Brain microvascular endothelial cell (primary cell): ENCODE measurements around the gene PRKCB.
"Not testable (repeated sequence)": the region's sequence is repeated elsewhere in the genome, so short reads cannot be mapped to it uniquely, and the experiment has no call there.

Source experiments
- DNase-seq: peaks from one replicate; pipeline ENCODE4 v3.0.0-alpha.2; 2020
- H3K27ac ChIP-seq: fragments of 250-450 bp; sonication (Bioruptor Pico); 2 replicates; pipeline ENCODE4 v1.5.1; 2020; ENCODE audit warnings: mild to moderate bottlenecking, moderate library complexity
- H3K27me3 ChIP-seq: fragments of 250-450 bp; sonication (Bioruptor Pico); replicated peaks from 2 replicates; pipeline ENCODE4 v1.5.1; 2020; ENCODE audit warnings: mild to moderate bottlenecking
- H3K36me3 ChIP-seq: fragments of 250-450 bp; sonication (Bioruptor Pico); replicated peaks from 2 replicates; pipeline ENCODE4 v1.5.1; 2020; ENCODE audit warnings: mild to moderate bottlenecking
- H3K4me3 ChIP-seq: 2 replicates; pipeline ENCODE4 v1.5.1; 2011; ENCODE audit warnings: low read depth, mild to moderate bottlenecking, control low read depth, low read length, moderate library complexity
- CTCF ChIP-seq: IDR thresholded peaks from 2 replicates; pipeline ENCODE4 v1.5.1; 2011; ENCODE audit warnings: low read depth, mild to moderate bottlenecking, moderate library complexity, low read length, control low read depth, inconsistent platforms; ENCODE audit errors: missing control alignments
- in situ Hi-C: cut with HindIII; loops from 2 replicates; pipeline ENCODE4 v1.10.0; 2017; ENCODE audit warnings: low sequenced_read_pairs, low pct_ligation_motif_present

The PRKCB gene

GRCh38 chr16:24102209-24102660 lies 266.5 kb downstream of the PRKCB start:
- in situ Hi-C loops: no loop called here
- no peaks in the 10 kb centered on the region for H3K36me3 ChIP-seq
- no peak for DNase-seq
- no peaks in the 10 kb centered on the region for H3K27me3 ChIP-seq
- H3K4me3 ChIP-seq: no peak overlapping the region
- TF ChIP-seq CTCF: no peak
- no peak overlapping the region for H3K27ac ChIP-seq

- DNase-seq, H3K27me3 ChIP-seq, H3K27ac ChIP-seq, in situ Hi-C loops, H3K4me3 ChIP-seq, H3K36me3 ChIP-seq: not testable (repeated sequence)
Measured at GRCh38 chr16:24105471-24105870, 269.7 kb downstream of the PRKCB start.

DNA sequence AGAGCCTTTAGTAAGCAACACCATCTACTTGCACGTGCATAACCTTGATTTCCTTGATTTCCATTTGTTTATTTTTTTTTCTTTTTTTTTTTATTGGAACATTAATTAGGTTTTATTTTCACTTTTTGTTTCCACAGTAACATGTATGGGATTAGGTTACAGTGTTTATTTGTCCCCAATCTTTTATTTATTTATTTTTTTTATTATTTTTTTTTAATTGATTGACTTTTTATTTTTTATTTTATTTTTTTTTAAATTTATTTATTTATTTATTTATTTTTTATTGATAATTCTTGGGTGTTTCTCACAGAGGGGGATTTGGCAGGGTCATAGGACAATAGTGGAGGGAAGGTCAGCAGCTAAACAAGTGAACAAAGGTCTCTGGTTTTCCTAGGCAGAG lies 272.3 kb downstream of the PRKCB start:
- H3K4me3 ChIP-seq, H3K27me3 ChIP-seq, H3K27ac ChIP-seq, in situ Hi-C loops, H3K36me3 ChIP-seq, DNase-seq: not testable (repeated sequence)

DNA sequence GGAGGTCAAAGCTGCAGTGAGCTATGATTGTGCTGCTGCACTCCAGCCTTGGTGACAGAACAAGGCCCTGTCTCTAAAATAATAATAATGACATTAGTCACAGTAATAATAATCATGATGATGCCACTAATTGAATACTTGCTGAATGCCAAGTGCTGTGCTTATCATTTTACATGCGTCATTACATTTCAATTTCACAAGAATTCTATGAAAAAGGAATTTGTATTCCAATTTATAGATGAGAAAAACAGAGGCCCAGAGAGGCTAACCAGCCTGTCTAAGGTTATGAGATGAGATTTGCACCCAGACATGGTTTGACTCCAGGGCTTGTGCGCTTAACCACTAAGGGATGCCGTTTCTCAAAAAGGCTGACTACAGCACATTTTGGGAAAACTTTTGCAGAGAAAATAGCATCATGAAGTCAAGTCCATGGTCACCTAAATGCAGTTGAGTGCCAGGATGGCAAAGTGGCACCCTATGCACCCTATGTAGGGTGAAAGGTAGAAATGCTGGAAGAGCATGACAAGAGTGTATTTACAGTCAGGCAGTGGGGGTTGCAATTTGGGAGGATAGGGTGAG lies 276.0 kb downstream of the PRKCB start:
- H3K27ac ChIP-seq: no peak overlapping the region
- H3K36me3 ChIP-seq: no peaks in the 10 kb centered on the region
- in situ Hi-C loops: no loop called here
- H3K4me3 ChIP-seq: no peak overlapping the region
- no peak for DNase-seq
- TF ChIP-seq CTCF: no peak
- H3K27me3 ChIP-seq: no peaks in the 10 kb centered on the region

DNA sequence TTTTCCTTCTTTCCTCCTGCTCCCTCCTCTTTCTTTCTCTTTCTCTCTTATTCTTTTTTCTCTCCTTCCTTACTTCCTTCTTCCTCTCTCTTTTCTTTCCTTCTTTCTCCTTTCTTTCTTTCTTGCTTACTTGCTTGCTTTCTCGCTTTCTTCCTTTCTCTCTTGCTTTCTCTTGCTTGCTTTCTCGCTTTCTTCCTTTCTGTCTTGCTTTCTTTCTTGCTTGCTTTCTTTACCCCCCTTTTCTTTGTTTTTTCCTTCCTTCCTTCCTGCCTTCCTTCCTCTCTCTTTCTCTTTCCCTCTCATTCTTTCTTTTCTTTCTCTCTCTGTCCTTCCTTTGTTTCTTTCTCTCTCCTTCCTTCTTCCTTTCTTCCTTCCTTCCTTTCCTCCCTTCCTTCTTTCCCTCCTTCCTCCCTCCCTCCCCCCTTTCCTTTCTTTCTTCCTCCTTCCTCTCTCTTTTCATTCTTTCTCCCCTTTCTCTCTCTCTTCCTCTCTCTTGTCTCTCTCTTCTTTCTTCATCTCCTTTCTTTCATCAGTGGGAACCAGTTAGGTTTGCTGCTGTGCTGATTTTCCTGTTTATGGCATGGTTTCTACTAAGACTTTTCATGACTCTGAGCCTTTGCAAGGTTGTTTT lies 277.4 kb downstream of the PRKCB start:
- no peaks in the 10 kb centered on the region for H3K36me3 ChIP-seq
- H3K27ac ChIP-seq: no peak overlapping the region
- no peak for TF ChIP-seq CTCF
- no peaks in the 10 kb centered on the region for H3K27me3 ChIP-seq
- no peak overlapping the region for H3K4me3 ChIP-seq
- in situ Hi-C loops: no loop called here
- DNase-seq: no peak

GRCh38 chr16:24114876-24115275 lies 279.1 kb downstream of the PRKCB start:
- H3K4me3 ChIP-seq: no peak overlapping the region
- no peak for TF ChIP-seq CTCF
- H3K27ac ChIP-seq: no peak overlapping the region
- no peaks in the 10 kb centered on the region for H3K27me3 ChIP-seq
- no peak for DNase-seq
- no peaks in the 10 kb centered on the region for H3K36me3 ChIP-seq
- in situ Hi-C loops: no loop called here

GRCh38 chr16:24116046-24116776 lies 280.4 kb downstream of the PRKCB start:
- no peaks in the 10 kb centered on the region for H3K27me3 ChIP-seq
- DNase-seq: no peak
- no peaks in the 10 kb centered on the region for H3K36me3 ChIP-seq
- H3K27ac ChIP-seq: no peak overlapping the region
- in situ Hi-C loops: no loop called here
- TF ChIP-seq CTCF: no peak
- no peak overlapping the region for H3K4me3 ChIP-seq
